H1 (cell line): Measurements from ENCODE around the gene MCM6. TPM values are rescaled to one million over a fixed set of nuclear protein-coding genes. Genes with fewer than 3 reads are reported as not detected.

Experiments used
- CTCF ChIA-PET: fragments of 300-600 bp; sonication (Branson Sonifier 250); formaldehyde crosslinking; loops from one replicate; lab custom pipeline; 2021; ENCODE audit not compliant: partially characterized antibody; lab: Charles Lee
- POLR2A ChIA-PET: fragments of 300-600 bp; sonication (Branson Sonifier 250); formaldehyde crosslinking; loops from one replicate; lab custom pipeline; 2021; ENCODE audit warnings: inconsistent platforms; ENCODE audit not compliant: partially characterized antibody; lab: Charles Lee
- DNase-seq, 2 experiments: peaks; one replicate each; pipeline versions ENCODE4 v3.0.0 to v3.0.0-alpha.2; 2010 to 2022; ENCODE audit warnings: low spot score in 2 of 2, low read depth in 1 of 2, mixed read lengths in 1 of 2
- FAIRE-seq: peaks from 2 replicates; lab custom pipeline; 2011; peaks lifted over from hg19 to GRCh38; lab: Jason Lieb, UNC
- H2AFZ ChIP-seq: 2 replicates; pipeline ENCODE4 v1.8.1; 2012; ENCODE audit warnings: low read length, inconsistent platforms
- H2AK5ac ChIP-seq: 2 replicates; pipeline ENCODE4 v1.6.1; 2013; ENCODE audit warnings: low read depth, low read length
- H2BK120ac ChIP-seq: replicated peaks from 2 replicates; pipeline ENCODE3; 2013; ENCODE audit warnings: low read depth, low read length, inconsistent platforms
- H2BK12ac ChIP-seq: 2 replicates; pipeline ENCODE4 v1.6.1; 2013; ENCODE audit warnings: low read depth, low read length
- H2BK15ac ChIP-seq: 2 replicates; pipeline ENCODE4 v1.6.1; 2013; ENCODE audit warnings: low read length
- H2BK20ac ChIP-seq: 2 replicates; pipeline ENCODE4 v1.6.1; 2013; ENCODE audit warnings: low read length
- H2BK5ac ChIP-seq: 2 replicates; pipeline ENCODE4 v1.6.1; 2013; ENCODE audit warnings: low read depth, low read length
- H3K14ac ChIP-seq: 2 replicates; pipeline ENCODE4 v1.6.1; 2013; ENCODE audit warnings: inconsistent platforms; ENCODE audit not compliant: insufficient read length
- H3K18ac ChIP-seq: 2 replicates; pipeline ENCODE4 v1.6.1; 2013; ENCODE audit warnings: low read length; ENCODE audit errors: extremely low read depth
- H3K23ac ChIP-seq: 2 replicates; pipeline ENCODE4 v1.6.1; 2013; ENCODE audit warnings: inconsistent platforms; ENCODE audit not compliant: insufficient read length
- H3K23me2 ChIP-seq: 2 replicates; pipeline ENCODE4 v1.6.1; 2013; ENCODE audit warnings: low read depth, low read length
- H3K27ac ChIP-seq: 2 replicates; pipeline ENCODE4 v1.6.1; 2011; ENCODE audit warnings: low read depth, low read length, inconsistent platforms
- H3K27me3 ChIP-seq, 4 experiments: replicated peaks in 1 of 4; 1 replicate in 1 of 4; 2 replicates in 3 of 4; pipeline versions ENCODE4 v1.6.1 to v1.8.1; 2011 to 2013; ENCODE audit warnings: low read length in 3 of 4, mild to moderate bottlenecking in 3 of 4, inconsistent platforms in 2 of 4, mixed read lengths in 2 of 4, moderate library complexity in 1 of 4; ENCODE audit not compliant: control insufficient read depth in 3 of 4, insufficient read depth in 3 of 4; ENCODE audit errors: extremely low read depth in 1 of 4
- H3K36me3 ChIP-seq, 4 experiments: 2 replicates each; pipeline versions ENCODE4 v1.6.1 to v1.8.1; 2011 to 2013; ENCODE audit warnings: mild to moderate bottlenecking in 4 of 4, low read length in 3 of 4, moderate library complexity in 2 of 4, control low read depth in 1 of 4, inconsistent platforms in 1 of 4; ENCODE audit not compliant: insufficient read depth in 4 of 4, control insufficient read depth in 2 of 4
- H3K4ac ChIP-seq: replicated peaks from 2 replicates; pipeline ENCODE3; 2013; ENCODE audit warnings: low read length, low read depth, mixed read lengths, inconsistent platforms; ENCODE audit not compliant: insufficient read length
- H3K4me1 ChIP-seq, 4 experiments: replicated peaks in 1 of 4; 1 replicate in 1 of 4; 2 replicates in 3 of 4; pipeline versions ENCODE4 v1.6.1 to v1.8.1; 2011 to 2013; ENCODE audit warnings: low read length in 3 of 4, inconsistent platforms in 2 of 4, mixed read lengths in 1 of 4; ENCODE audit not compliant: insufficient read depth in 4 of 4, control insufficient read depth in 3 of 4
- H3K4me2 ChIP-seq, 2 experiments: 2 replicates each; pipeline versions ENCODE4 v1.6.1 to v1.8.1; 2011 to 2013; ENCODE audit warnings: low read depth in 2 of 2, low read length in 2 of 2, control low read depth in 1 of 2, inconsistent platforms in 1 of 2, mild to moderate bottlenecking in 1 of 2; ENCODE audit not compliant: insufficient read depth in 1 of 2
- H3K4me3 ChIP-seq, 4 experiments: fragments of 200-600, 300-600 bp in 1 of 4; sonication (generic), shearing (Covaris generic), sonication (Bioruptor Twin) in 1 of 4; 2 replicates each; pipeline versions ENCODE4 v1.5.1 to v1.8.1; 2011 to 2016; ENCODE audit warnings: low read length in 4 of 4, low read depth in 3 of 4, control low read depth in 2 of 4, inconsistent platforms in 2 of 4, mild to moderate bottlenecking in 2 of 4, mixed read lengths in 1 of 4, moderate library complexity in 1 of 4; ENCODE audit not compliant: insufficient read depth in 2 of 4; ENCODE audit errors: extremely low read depth in 1 of 4
- H3K56ac ChIP-seq: replicated peaks from 2 replicates; pipeline ENCODE3; 2013; ENCODE audit warnings: low read depth, mild to moderate bottlenecking, mixed read lengths, low read length, inconsistent platforms; ENCODE audit not compliant: insufficient read length
- H3K79me1 ChIP-seq: 2 replicates; pipeline ENCODE4 v1.6.1; 2013; ENCODE audit warnings: low read depth, low read length, control low read depth
- H3K79me2 ChIP-seq, 2 experiments: 2 replicates each; pipeline versions ENCODE4 v1.6.1 to v1.8.1; 2012 to 2013; ENCODE audit warnings: low read length in 2 of 2, mild to moderate bottlenecking in 2 of 2, inconsistent platforms in 1 of 2; ENCODE audit not compliant: insufficient read depth in 2 of 2, control insufficient read depth in 1 of 2
- H3K9ac ChIP-seq, 4 experiments: replicated peaks in 1 of 4; 1 replicate in 1 of 4; 2 replicates in 3 of 4; pipeline versions ENCODE4 v1.6.1 to v1.8.1; 2011 to 2013; ENCODE audit warnings: low read depth in 3 of 4, low read length in 3 of 4, control low read depth in 2 of 4, mild to moderate bottlenecking in 2 of 4, moderate library complexity in 2 of 4, inconsistent platforms in 1 of 4; ENCODE audit errors: extremely low read depth in 1 of 4
- H3K9me3 ChIP-seq, 2 experiments: 2 replicates each; pipeline versions ENCODE4 v1.6.1 to v1.8.1; 2012 to 2013; ENCODE audit warnings: mild to moderate bottlenecking in 2 of 2, moderate library complexity in 2 of 2, control low read depth in 1 of 2, inconsistent platforms in 1 of 2, low read depth in 1 of 2, low read length in 1 of 2, mixed read lengths in 1 of 2; ENCODE audit not compliant: insufficient read depth in 2 of 2
- H4K20me1 ChIP-seq, 2 experiments: replicated peaks in 1 of 2; 2 replicates each; pipeline versions ENCODE3 to v1.8.1; 2011 to 2013; ENCODE audit warnings: inconsistent platforms in 2 of 2, low read length in 2 of 2, mild to moderate bottlenecking in 1 of 2; ENCODE audit not compliant: insufficient read depth in 2 of 2, control insufficient read depth in 1 of 2
- H4K5ac ChIP-seq: 2 replicates; pipeline ENCODE4 v1.6.1; 2013; ENCODE audit warnings: low read length, low read depth, mixed read lengths, inconsistent platforms; ENCODE audit not compliant: insufficient read length
- H4K8ac ChIP-seq: 2 replicates; pipeline ENCODE4 v1.8.0; 2013; ENCODE audit warnings: mild to moderate bottlenecking, moderate library complexity, low read length, inconsistent platforms; ENCODE audit not compliant: insufficient read depth; ENCODE audit errors: extremely low read depth
- H4K91ac ChIP-seq: replicated peaks from 2 replicates; pipeline ENCODE3; 2013; ENCODE audit warnings: low read length, mixed read lengths, inconsistent platforms; ENCODE audit not compliant: insufficient read length
- EP300 ChIP-seq, 2 experiments: IDR thresholded peaks; 1 replicate in 1 of 2; 2 replicates in 1 of 2; pipeline ENCODE4 v1.6.1; 2011 to 2012; ENCODE audit warnings: low read depth in 2 of 2, low read length in 2 of 2, mild to moderate bottlenecking in 2 of 2, borderline replicate concordance in 1 of 2, inconsistent platforms in 1 of 2, moderate library complexity in 1 of 2
- FOSL1 ChIP-seq: IDR thresholded peaks from 2 replicates; pipeline ENCODE4 v1.6.1; 2011; ENCODE audit warnings: mild to moderate bottlenecking, low read depth, low read length, moderate library complexity; ENCODE audit not compliant: insufficient read depth
- GTF2F1 ChIP-seq: IDR thresholded peaks from 2 replicates; pipeline ENCODE4 v1.6.1; 2012; ENCODE audit warnings: low read depth, low read length, improper control_type of control experiment, borderline replicate concordance
- HDAC6 ChIP-seq: IDR thresholded peaks from one replicate; pipeline ENCODE4 v1.7.1; 2012; ENCODE audit warnings: low read depth, mild to moderate bottlenecking, inconsistent platforms, low read length, moderate library complexity
- NRF1 ChIP-seq: IDR thresholded peaks from 2 replicates; pipeline ENCODE4 v1.6.1; 2011; ENCODE audit warnings: mild to moderate bottlenecking, low read depth, low read length, improper control_type of control experiment
- POLR2A ChIP-seq, 2 experiments: IDR thresholded peaks; 1 replicate in 1 of 2; 2 replicates in 1 of 2; pipeline ENCODE4 v1.6.1; 2011; ENCODE audit warnings: low read depth in 2 of 2, low read length in 2 of 2, mild to moderate bottlenecking in 2 of 2; ENCODE audit errors: control extremely low read depth in 1 of 2
- POU5F1 ChIP-seq: IDR thresholded peaks from 2 replicates; pipeline ENCODE4 v1.6.1; 2011; ENCODE audit warnings: low read depth, mild to moderate bottlenecking, low read length, moderate library complexity
- RNF2 ChIP-seq: fragments of 200-900, 300-1000 bp; sonication (generic); IDR thresholded peaks from 2 replicates; pipeline ENCODE4 v1.7.1; 2016; ENCODE audit warnings: borderline replicate concordance, low read depth, mild to moderate bottlenecking, antibody characterized with exemption, low read length; ENCODE audit not compliant: poor library complexity, severe bottlenecking; ENCODE audit errors: missing control alignments
- SAP30 ChIP-seq: fragments of 300-600 bp; sonication (generic); IDR thresholded peaks from 2 replicates; pipeline ENCODE4 v1.7.1; 2012; ENCODE audit warnings: low read length, moderate library complexity, mild to moderate bottlenecking, inconsistent platforms; ENCODE audit not compliant: insufficient read depth, insufficient replicate concordance
- SIX5 ChIP-seq: IDR thresholded peaks from 2 replicates; pipeline ENCODE4 v1.6.1; 2011; ENCODE audit warnings: mild to moderate bottlenecking, low read depth, low read length
- SP4 ChIP-seq: IDR thresholded peaks from 2 replicates; pipeline ENCODE4 v1.6.1; 2012; ENCODE audit warnings: low read length, inconsistent platforms
- TBP ChIP-seq: IDR thresholded peaks from 2 replicates; pipeline ENCODE4 v1.6.1; 2011; ENCODE audit warnings: low read depth, low read length, improper control_type of control experiment
- TCF12 ChIP-seq: IDR thresholded peaks from 2 replicates; pipeline ENCODE4 v1.6.1; 2011; ENCODE audit warnings: low read depth, mild to moderate bottlenecking, low read length
- WGBS, 2 experiments: shearing (Covaris generic) in 1 of 2; methylation state at CpG; one replicate each; pipeline versions ENCODE4 v1.1.6 to v1.1.7; 2013 to 2015; ENCODE audit warnings: low lambda C conversion rate in 2 of 2, mixed read lengths in 2 of 2, inconsistent platforms in 1 of 2, low coverage in 1 of 2, missing lambda C conversion rate in 1 of 2; ENCODE audit not compliant: insufficient replicate concordance in 2 of 2, insufficient coverage in 1 of 2, insufficient read length in 1 of 2; ENCODE audit errors: extremely low coverage in 1 of 2, missing lambda C conversion rate in 1 of 2; 5-methylcytosine and 5-hydroxymethylcytosine counted together
- polyA plus RNA-seq, 7 experiments: library from polyadenylated mRNA; depleted of rRNA in 3 of 7; stranded (reverse) in 5 of 7; unstranded in 2 of 7; fragments of >200 nt in 5 of 7; fragments of 200-250 nt in 2 of 7; gene quantifications; 1 replicate in 5 of 7; 2 replicates in 1 of 7; 4 replicates in 1 of 7; pipeline versions ENCODE4 v1.2.1 to v1.2.3, GENCODE V29; 2011 to 2013; ENCODE audit warnings: missing spikeins in 2 of 7, mixed read lengths in 2 of 7
- total RNA-seq: library from RNA; stranded (reverse); fragmentation: NEBNext Ultra II Directional; extraction: Animal tissue kit (Norgen Biotek cat#: 25700); gene quantifications from 2 replicates; pipeline ENCODE4 v1.2.1, GENCODE V29; 2021
- TF ChIP-seq, protein P1 (sequence below): IDR thresholded peaks from 2 replicates; pipeline ENCODE4 v1.6.1; 2011; ENCODE audit warnings: low read length, improper control_type of control experiment

MCM6 gene
- total and polyA plus RNA-seq, 2 of the 8 experiments (the other 6 are each of a cell fraction or from before 2014, with no cell fraction given) = 60.2 to 134 TPM

DNA sequence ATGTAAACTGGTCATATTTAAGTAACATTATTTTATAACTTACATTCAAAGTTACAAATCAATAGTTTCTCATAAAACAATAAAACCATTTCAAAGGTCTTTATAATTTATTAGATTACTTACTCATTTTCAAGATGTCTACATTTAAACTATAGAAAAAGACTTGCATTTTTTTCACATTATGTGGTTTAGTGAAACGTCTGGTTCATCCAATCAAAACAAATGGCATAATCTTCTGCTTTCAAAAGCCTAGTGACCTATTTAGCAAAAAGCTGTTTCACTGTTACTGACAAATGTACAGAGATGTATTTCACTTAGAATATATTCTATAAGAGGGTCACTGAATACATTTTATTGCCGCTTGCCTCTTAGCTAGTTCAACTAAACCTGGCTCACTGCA is 49.3 kb upstream of the MCM6 start:
- H3K27me3 ChIP-seq = no peaks in the 10 kb centered on the region
- H3K56ac ChIP-seq = no peak overlapping the region
- H2AFZ ChIP-seq = no peak overlapping the region
- H2BK15ac ChIP-seq = no peak overlapping the region
- no peaks in the 10 kb centered on the region for H3K79me1 ChIP-seq
- H3K23ac ChIP-seq = no peak overlapping the region
- H3K18ac ChIP-seq = no peak overlapping the region
- H2BK12ac ChIP-seq = no peak overlapping the region
- H2BK120ac ChIP-seq = no peak overlapping the region
- no peaks in the 10 kb centered on the region for H3K9me3 ChIP-seq
- no peaks in the 10 kb centered on the region for H3K79me2 ChIP-seq
- H3K4me3 ChIP-seq = no peak overlapping the region
- no peak for FAIRE-seq
- CTCF ChIA-PET = interaction anchor here (1.1 to 1.5 kb wide), 2 partner anchors 12 to 454 kb away, joined by 4 to 5 read pairs; no protein-coding TSS in a partner anchor
- POLR2A ChIA-PET = no interaction called here
- no peak overlapping the region for H3K9ac ChIP-seq
- peaks cover 3 to 23% (median 10%) of the 10 kb centered on the region in 4 experiments; a peak in 5 of 8 replicates for H3K36me3 ChIP-seq
- no peak overlapping the region for H3K27ac ChIP-seq
- H4K8ac ChIP-seq = no peak overlapping the region
- H3K23me2 ChIP-seq = no peaks in the 10 kb centered on the region
- no peaks in the 10 kb centered on the region for H4K20me1 ChIP-seq
- no peak overlapping the region for H3K4me2 ChIP-seq
- DNase-seq = no peak
- H3K14ac ChIP-seq = no peak overlapping the region
- H2AK5ac ChIP-seq = no peak overlapping the region
- H3K4me1 ChIP-seq = no peaks in the 10 kb centered on the region
- no peak overlapping the region for H2BK5ac ChIP-seq
- 92% methylated on average over 2 of the region's 2 CpGs; no CpG with 5 or more reads in 1 of the 2 experiments for WGBS, 2 experiments
- no peak overlapping the region for H2BK20ac ChIP-seq
- no peak overlapping the region for H4K91ac ChIP-seq
- no peak overlapping the region for H4K5ac ChIP-seq
- no peak overlapping the region for H3K4ac ChIP-seq
- no peak for TF ChIP-seq FOSL1
- no peak for TF ChIP-seq POU5F1
- TF ChIP-seq, protein P1, sequence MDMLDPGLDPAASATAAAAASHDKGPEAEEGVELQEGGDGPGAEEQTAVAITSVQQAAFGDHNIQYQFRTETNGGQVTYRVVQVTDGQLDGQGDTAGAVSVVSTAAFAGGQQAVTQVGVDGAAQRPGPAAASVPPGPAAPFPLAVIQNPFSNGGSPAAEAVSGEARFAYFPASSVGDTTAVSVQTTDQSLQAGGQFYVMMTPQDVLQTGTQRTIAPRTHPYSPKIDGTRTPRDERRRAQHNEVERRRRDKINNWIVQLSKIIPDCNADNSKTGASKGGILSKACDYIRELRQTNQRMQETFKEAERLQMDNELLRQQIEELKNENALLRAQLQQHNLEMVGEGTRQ = no peak
- no peak for TF ChIP-seq NRF1
- no peak for TF ChIP-seq POLR2A (IDR thresholded peaks at IDR 0.05; ENCODE audit: control extremely low read depth in 1 of 2, low read depth in 2 of 2, low read length in 2 of 2)
- no peak for TF ChIP-seq SAP30
- TF ChIP-seq GTF2F1 = no peak
- no peak for TF ChIP-seq TCF12
- no peak for TF ChIP-seq SP4
- no peak for TF ChIP-seq SIX5
- TF ChIP-seq EP300 (IDR thresholded peaks at IDR 0.05; ENCODE audit: borderline replicate concordance in 1 of 2, low read depth in 2 of 2, low read length in 2 of 2) = no peak
- no peak for TF ChIP-seq RNF2
- no peak for TF ChIP-seq TBP
- TF ChIP-seq HDAC6 = no peak
